ENCODE data around the gene MRPS10.

DNA sequence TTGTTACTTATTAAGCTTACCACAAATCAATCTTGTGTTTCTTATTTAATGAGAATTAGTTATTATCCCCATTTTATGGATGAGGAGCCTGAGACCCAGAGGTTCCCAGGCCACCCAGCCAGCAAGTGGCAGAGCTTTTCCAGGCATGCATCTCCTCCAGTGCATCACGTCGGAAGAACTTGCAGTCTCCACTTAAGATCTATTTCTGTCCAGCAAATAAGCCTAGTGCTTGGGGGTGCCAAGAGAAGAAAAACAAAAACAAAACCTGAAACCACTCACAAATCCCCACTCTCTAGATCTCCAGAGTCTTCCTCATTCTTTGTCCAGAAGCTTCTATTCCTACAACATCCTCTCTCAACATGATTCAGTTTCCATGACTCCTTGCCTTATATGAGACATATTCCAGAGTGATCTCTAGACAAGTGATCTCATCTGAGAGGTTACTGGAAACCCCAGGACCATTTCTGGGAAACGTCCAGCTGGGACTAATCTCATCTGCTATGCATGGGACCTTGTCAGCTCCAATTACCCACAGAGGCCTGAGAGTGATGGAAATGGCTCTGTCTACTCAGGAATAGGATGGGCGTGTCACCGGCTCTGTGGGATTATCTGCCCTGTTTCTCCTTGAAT lies 27.0 kb downstream of the MRPS10 start:
- TF ChIP-seq CTCF (IDR thresholded peaks at IDR 0.05; ENCODE audit: low read depth, low read length): no peak
- no peak for TF ChIP-seq EZH2phosphoT487 (IDR thresholded peaks at IDR 0.05; ENCODE audit: low read depth)
